Dendritic cell treated with granulocyte-macrophage colony-stimulating factor and Interleukin-4, amounts not matched to agents 40 ng/mL and 50 ng/mL, for 4 days (primary cell): ENCODE results near the gene NT5M.

ENCODE experiments used
- H3K27ac Mint-ChIP-seq: one replicate; pipeline ENCODE4 v1.8.0; 2022; ENCODE audit warnings: mild to moderate bottlenecking, mixed read lengths
- H3K27me3 Mint-ChIP-seq: one replicate; pipeline ENCODE4 v1.8.0; 2022; ENCODE audit warnings: mild to moderate bottlenecking, mixed read lengths
- H3K36me3 Mint-ChIP-seq: one replicate; pipeline ENCODE4 v1.8.0; 2022; ENCODE audit warnings: low read depth, mixed read lengths
- H3K4me1 Mint-ChIP-seq: one replicate; pipeline ENCODE4 v1.8.0; 2022; ENCODE audit warnings: low read depth, mixed read lengths
- H3K4me3 Mint-ChIP-seq: one replicate; pipeline ENCODE4 v1.8.0; 2022; ENCODE audit warnings: mild to moderate bottlenecking, moderate library complexity, mixed read lengths
- H3K9me3 Mint-ChIP-seq: one replicate; pipeline ENCODE4 v1.8.0; 2022; ENCODE audit warnings: mixed read lengths
- intact Hi-C: fragments of 100-400 bp; cut with micrococcal nuclease; formaldehyde crosslinking; loops from one replicate; pipeline ENCODE4 v1.15.0; 2022

The NT5M gene

DNA sequence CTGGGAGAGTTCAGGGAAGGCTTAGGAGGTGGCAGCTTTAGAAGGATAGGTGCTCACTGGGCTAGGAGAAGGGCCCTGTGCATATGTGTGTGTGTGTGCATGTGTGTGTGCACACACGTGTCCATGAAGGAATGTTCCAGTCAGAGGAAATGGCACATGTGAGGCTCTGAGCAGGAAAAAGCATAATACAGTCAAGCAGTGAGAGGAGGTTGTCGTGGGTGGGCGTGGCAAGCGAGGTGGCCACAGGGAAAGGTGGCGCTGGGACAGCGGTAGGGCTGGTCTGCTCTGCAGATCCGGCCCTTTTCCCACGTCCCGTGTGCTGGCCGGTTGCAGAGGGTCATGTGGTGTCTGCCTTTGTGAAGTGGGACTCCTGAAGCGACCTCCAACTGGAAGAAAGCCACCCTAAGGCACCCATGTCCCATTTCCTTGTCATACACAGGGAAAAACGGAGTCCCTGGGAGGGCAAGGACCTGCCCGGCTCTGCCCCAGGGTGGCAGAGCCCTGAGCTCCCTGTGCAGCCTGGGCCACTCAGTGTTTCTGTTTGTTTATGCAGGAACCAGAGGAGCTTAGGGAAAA, 40.1 kb downstream of the NT5M start:
- no peaks in the 10 kb centered on the region for H3K27me3 Mint-ChIP-seq
- intact Hi-C loops = no loop called here
- no peak overlapping the region for H3K27ac Mint-ChIP-seq
- no peaks in the 10 kb centered on the region for H3K9me3 Mint-ChIP-seq
- H3K4me1 Mint-ChIP-seq = peaks cover 6% of the 10 kb centered on the region
- no peaks in the 10 kb centered on the region for H3K36me3 Mint-ChIP-seq
- no peak overlapping the region for H3K4me3 Mint-ChIP-seq

- intact Hi-C loops = no loop called here
- H3K9me3 Mint-ChIP-seq = no peaks in the 10 kb centered on the region
- H3K4me3 Mint-ChIP-seq = no peak overlapping the region
- H3K27me3 Mint-ChIP-seq = no peaks in the 10 kb centered on the region
- H3K36me3 Mint-ChIP-seq = no peaks in the 10 kb centered on the region
- no peak overlapping the region for H3K27ac Mint-ChIP-seq
- peaks cover 6% of the 10 kb centered on the region for H3K4me1 Mint-ChIP-seq
Measured at GRCh38 chr17:17343896-17344506, 40.8 kb downstream of the NT5M start.

DNA sequence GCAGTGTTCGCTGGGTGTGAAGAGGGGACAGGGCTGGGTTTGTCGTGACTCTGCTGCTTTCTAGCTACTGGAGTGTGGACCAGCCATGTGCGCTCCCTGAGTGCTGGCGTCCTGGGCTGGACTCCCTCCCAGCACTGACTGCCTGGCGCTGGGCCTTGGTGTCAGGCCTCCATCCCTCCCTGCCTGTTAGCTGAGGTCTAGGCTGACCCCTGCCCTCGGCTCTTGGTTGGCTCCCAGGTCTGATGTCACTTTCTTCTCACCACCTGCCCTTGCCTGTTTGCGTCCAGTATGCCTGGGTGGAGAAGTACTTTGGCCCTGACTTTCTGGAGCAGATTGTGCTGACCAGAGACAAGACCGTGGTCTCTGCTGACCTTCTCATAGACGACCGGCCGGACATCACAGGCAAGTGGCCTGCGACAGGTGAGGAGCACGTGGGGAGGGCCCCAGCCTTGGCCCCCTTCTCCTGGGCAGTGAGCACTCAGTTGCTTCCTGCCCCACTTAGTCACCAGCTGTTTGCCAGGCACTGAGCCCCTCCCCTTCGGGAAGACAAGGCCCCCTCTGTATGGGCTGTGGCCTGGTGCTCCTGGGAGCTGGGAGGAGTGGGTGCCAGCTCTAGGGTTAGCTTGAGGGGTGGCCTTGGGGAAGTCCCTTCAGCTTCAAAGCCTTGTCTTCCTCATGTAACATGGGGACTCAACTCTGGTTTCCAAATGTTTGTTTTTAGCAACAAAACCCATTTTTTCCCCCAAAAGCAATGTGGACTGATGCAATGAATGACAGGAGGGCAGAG, 41.5 kb downstream of the NT5M start:
- Mint-ChIP-seq H3K4me3 (no peak overlapping the region), H3K4me1 (no peaks in the 10 kb centered on the region), H3K36me3 (no peaks in the 10 kb centered on the region), H3K27ac (no peak overlapping the region), H3K27me3 (no peaks in the 10 kb centered on the region), H3K9me3 (no peaks in the 10 kb centered on the region)
- intact Hi-C loops = no loop called here

DNA sequence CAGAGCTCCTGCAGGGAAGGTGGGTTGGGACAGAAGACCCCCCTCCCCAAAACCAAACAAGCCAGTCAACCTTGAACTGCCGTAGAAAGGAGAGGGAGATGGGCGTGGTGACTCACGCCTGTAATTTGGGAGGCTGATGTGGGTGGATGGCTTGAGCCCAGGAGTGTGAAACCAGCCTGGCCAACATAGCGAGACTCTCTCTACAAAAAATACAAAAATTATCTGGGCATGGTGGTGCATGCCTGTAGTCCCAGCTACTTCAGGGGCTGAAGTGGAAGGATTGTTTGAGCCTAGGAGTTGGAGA, 42.1 kb downstream of the NT5M start:
- no peaks in the 10 kb centered on the region for H3K27me3 Mint-ChIP-seq
- H3K36me3 Mint-ChIP-seq = no peaks in the 10 kb centered on the region
- H3K4me1 Mint-ChIP-seq = no peaks in the 10 kb centered on the region
- H3K27ac Mint-ChIP-seq = no peak overlapping the region
- intact Hi-C loops = no loop called here
- H3K9me3 Mint-ChIP-seq = no peaks in the 10 kb centered on the region
- no peak overlapping the region for H3K4me3 Mint-ChIP-seq

DNA sequence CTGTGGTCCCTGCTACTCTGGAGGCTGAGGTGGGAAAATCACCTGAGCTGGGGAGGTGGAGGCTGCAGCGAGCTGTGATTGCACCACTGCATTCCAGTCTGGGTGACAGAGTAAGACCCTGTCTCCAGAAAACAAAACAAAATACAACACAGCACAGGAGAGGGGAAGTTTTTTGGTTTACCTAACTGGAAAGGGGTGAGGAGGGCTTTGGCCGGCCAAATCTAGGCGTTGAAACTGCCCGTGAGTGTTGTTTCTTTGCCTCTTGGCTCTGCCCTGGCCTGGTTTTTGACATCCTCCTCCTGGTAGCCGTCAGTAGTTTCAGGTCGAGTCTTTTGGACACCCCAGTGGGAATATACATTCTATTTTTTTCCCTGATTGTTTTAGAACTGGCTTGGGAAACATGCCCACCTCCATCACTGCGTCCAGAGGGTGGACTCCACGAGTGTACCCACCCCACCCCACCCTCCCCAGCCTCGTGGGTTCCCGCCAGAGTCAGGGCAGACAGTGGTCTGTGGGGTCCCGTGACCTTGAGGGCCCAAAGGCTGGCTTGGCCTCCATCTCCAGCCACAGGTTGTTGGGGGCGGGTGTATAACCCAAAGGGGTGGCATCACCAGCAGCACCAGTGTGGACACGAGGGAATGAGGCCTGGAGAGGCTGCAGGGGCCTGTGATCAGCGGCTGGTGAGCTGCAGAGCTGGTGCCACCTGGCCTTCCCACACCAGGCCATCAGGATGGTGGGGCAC, 42.7 kb downstream of the NT5M start:
- no peaks in the 10 kb centered on the region for H3K4me1 Mint-ChIP-seq
- intact Hi-C loops = no loop called here
- H3K4me3 Mint-ChIP-seq = no peak overlapping the region
- H3K36me3 Mint-ChIP-seq = no peaks in the 10 kb centered on the region
- no peaks in the 10 kb centered on the region for H3K27me3 Mint-ChIP-seq
- no peaks in the 10 kb centered on the region for H3K9me3 Mint-ChIP-seq
- H3K27ac Mint-ChIP-seq = no peak overlapping the region

- H3K36me3 Mint-ChIP-seq = no peaks in the 10 kb centered on the region
- H3K4me1 Mint-ChIP-seq = no peaks in the 10 kb centered on the region
- H3K27me3 Mint-ChIP-seq = no peaks in the 10 kb centered on the region
- no peak overlapping the region for H3K4me3 Mint-ChIP-seq
- no peak overlapping the region for H3K27ac Mint-ChIP-seq
- intact Hi-C loops = no loop called here
- no peaks in the 10 kb centered on the region for H3K9me3 Mint-ChIP-seq
Measured at GRCh38 chr17:17346428-17347233, 43.5 kb downstream of the NT5M start.

- Mint-ChIP-seq H3K27ac (no peak overlapping the region), H3K9me3 (no peaks in the 10 kb centered on the region), H3K36me3 (no peaks in the 10 kb centered on the region), H3K4me1 (no peaks in the 10 kb centered on the region), H3K4me3 (no peak overlapping the region), H3K27me3 (no peaks in the 10 kb centered on the region)
- intact Hi-C loops = no loop called here
Measured at GRCh38 chr17:17347234-17347955, 44.2 kb downstream of the NT5M start.

DNA sequence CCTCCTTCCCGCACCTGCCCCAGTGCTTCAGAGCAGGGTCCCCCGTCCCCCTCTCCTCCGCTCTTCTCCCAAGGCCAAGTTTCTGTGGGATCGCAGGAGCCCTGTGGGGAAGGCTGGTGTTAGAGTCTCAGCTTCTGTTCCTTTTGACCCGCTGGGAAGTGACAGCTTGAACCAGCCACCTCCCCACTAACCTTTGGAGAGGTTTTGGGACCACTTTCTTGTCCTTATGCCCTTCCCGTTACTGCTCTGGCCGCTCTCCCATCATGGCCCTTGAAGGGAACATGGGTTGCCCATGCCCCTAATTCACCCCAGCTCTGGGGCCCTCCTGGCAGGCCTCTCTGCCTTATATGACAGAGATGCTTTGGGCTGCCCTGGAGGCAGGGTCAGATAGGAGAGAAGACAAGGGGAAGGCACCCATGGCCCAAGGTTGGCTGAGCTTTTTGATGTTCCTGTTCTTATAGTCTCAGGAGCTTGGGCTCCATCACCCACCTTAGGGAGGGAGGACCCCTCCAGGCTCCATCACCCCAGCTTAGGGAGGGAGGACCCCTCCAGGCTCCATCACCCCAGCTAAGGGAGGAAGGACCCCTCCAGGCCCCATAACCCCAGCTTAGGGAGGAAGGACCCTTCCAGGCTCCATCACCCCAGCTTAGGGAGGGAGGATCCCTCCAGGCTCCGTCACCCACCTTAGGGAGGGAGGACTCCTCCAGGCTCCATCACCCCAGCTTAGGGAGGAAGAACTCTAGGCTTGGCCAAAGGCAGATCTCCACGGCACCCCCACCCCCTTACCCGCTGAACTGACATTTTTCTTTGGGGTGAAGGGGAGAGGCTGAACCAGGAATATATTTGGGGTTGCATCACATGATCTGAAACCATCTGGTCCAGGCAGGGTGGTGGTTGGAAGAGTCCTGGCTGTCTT, 45.0 kb downstream of the NT5M start:
- Mint-ChIP-seq H3K4me1 (no peaks in the 10 kb centered on the region), H3K36me3 (no peaks in the 10 kb centered on the region), H3K9me3 (no peaks in the 10 kb centered on the region), H3K27me3 (no peaks in the 10 kb centered on the region), H3K27ac (no peak overlapping the region), H3K4me3 (no peak overlapping the region)
- intact Hi-C loops = no loop called here

- no peaks in the 10 kb centered on the region for H3K27me3 Mint-ChIP-seq
- intact Hi-C loops = no loop called here
- no peaks in the 10 kb centered on the region for H3K9me3 Mint-ChIP-seq
- no peak overlapping the region for H3K4me3 Mint-ChIP-seq
- no peaks in the 10 kb centered on the region for H3K36me3 Mint-ChIP-seq
- H3K4me1 Mint-ChIP-seq = no peaks in the 10 kb centered on the region
- H3K27ac Mint-ChIP-seq = no peak overlapping the region
Measured at GRCh38 chr17:17348872-17349723, 45.9 kb downstream of the NT5M start.

- H3K9me3 Mint-ChIP-seq = no peaks in the 10 kb centered on the region
- intact Hi-C loops = no loop called here
- H3K36me3 Mint-ChIP-seq = no peaks in the 10 kb centered on the region
- no peak overlapping the region for H3K27ac Mint-ChIP-seq
- no peaks in the 10 kb centered on the region for H3K27me3 Mint-ChIP-seq
- H3K4me3 Mint-ChIP-seq = no peak overlapping the region
- peaks cover 2% of the 10 kb centered on the region for H3K4me1 Mint-ChIP-seq
Measured at GRCh38 chr17:17349724-17350106, 46.5 kb downstream of the NT5M start.

- Mint-ChIP-seq H3K36me3 (no peaks in the 10 kb centered on the region), H3K4me3 (no peak overlapping the region), H3K27ac (no peak overlapping the region), H3K9me3 (no peaks in the 10 kb centered on the region), H3K4me1 (peaks cover 6% of the 10 kb centered on the region), H3K27me3 (peaks cover 2% of the 10 kb centered on the region)
- intact Hi-C loops = no loop called here
Measured at GRCh38 chr17:17350491-17351355, 47.5 kb downstream of the NT5M start.
